ENCODE results near the gene CSH1.

CSH1 gene

GRCh38 chr17:63928966-63929695, 32.8 kb upstream of the CSH1 start:
- H3K4ac ChIP-seq (ENCODE audit: low read depth in 1 of 2, low read length in 2 of 2) = no peak overlapping the region
- no peak overlapping the region for H2BK120ac ChIP-seq (ENCODE audit: low read depth, low read length)
- no peak overlapping the region for H3K23ac ChIP-seq (ENCODE audit: low read length in 2 of 2)
- no peaks in the 10 kb centered on the region for H3K36me3 ChIP-seq (ENCODE audit: control insufficient read depth in 1 of 2, insufficient read depth in 2 of 2, low read depth in 1 of 2, low read length in 2 of 2)
- no peaks in the 10 kb centered on the region for H3K9me3 ChIP-seq (ENCODE audit: control insufficient read depth, low read length)
- no peak overlapping the region for H2BK15ac ChIP-seq (ENCODE audit: low read depth, poor library complexity, severe bottlenecking)
- no peak overlapping the region for H3K18ac ChIP-seq (ENCODE audit: low read depth in 1 of 2, low read length in 2 of 2)
- H3K4me1 ChIP-seq (ENCODE audit: control insufficient read depth, insufficient read depth, low read depth, low read length) = no peaks in the 10 kb centered on the region
- WGBS = 85% methylated on average over 10 of the region's 10 CpGs
- H3K27ac ChIP-seq (ENCODE audit: low read length, poor library complexity, severe bottlenecking) = no peak overlapping the region
- H2AFZ ChIP-seq (ENCODE audit: low read depth, low read length) = no peak overlapping the region
- H3K4me2 ChIP-seq (ENCODE audit: low read length, poor library complexity, severe bottlenecking) = no peak overlapping the region
- no peak overlapping the region for H3K4me3 ChIP-seq (ENCODE audit: insufficient read depth in 1 of 2, low read depth in 1 of 2, low read length in 2 of 2)
- no peak overlapping the region for H2BK5ac ChIP-seq (ENCODE audit: low read depth, low read length, poor library complexity, severe bottlenecking)
- no peak for DNase-seq
- H2AK5ac ChIP-seq (ENCODE audit: low read length, severe bottlenecking) = no peak overlapping the region
- H3K27me3 ChIP-seq (ENCODE audit: control insufficient read depth in 1 of 2, insufficient read depth in 1 of 2, low read length in 2 of 2) = peaks cover 3 to 37% of the 10 kb centered on the region in 2 experiments
- no peak overlapping the region for H3K9ac ChIP-seq (ENCODE audit: low read length)
- H3K14ac ChIP-seq (ENCODE audit: low read length in 2 of 2) = no peak overlapping the region
- H2BK12ac ChIP-seq (ENCODE audit: low read length in 2 of 2) = no peak overlapping the region
- H4K8ac ChIP-seq (ENCODE audit: low read length) = no peak overlapping the region
- no peak overlapping the region for H4K91ac ChIP-seq (ENCODE audit: low read length)
- no peaks in the 10 kb centered on the region for H3K79me1 ChIP-seq (replicated peaks; ENCODE audit: low read length, poor library complexity, severe bottlenecking)

GRCh38 chr17:63928172-63928666, 31.8 kb upstream of the CSH1 start:
- no peak overlapping the region for H3K18ac ChIP-seq (ENCODE audit: low read depth in 1 of 2, low read length in 2 of 2)
- H2AFZ ChIP-seq (ENCODE audit: low read depth, low read length) = no peak overlapping the region
- no peaks in the 10 kb centered on the region for H3K79me1 ChIP-seq (replicated peaks; ENCODE audit: low read length, poor library complexity, severe bottlenecking)
- no peak overlapping the region for H2BK12ac ChIP-seq (ENCODE audit: low read length in 2 of 2)
- no peak overlapping the region for H3K23ac ChIP-seq (ENCODE audit: low read length in 2 of 2)
- no peak overlapping the region for H3K14ac ChIP-seq (ENCODE audit: low read length in 2 of 2)
- 95% methylated on average over 10 of the region's 10 CpGs for WGBS
- H4K8ac ChIP-seq (ENCODE audit: low read length) = no peak overlapping the region
- H2AK5ac ChIP-seq (ENCODE audit: low read length, severe bottlenecking) = no peak overlapping the region
- no peak overlapping the region for H3K4ac ChIP-seq (ENCODE audit: low read depth in 1 of 2, low read length in 2 of 2)
- no peak overlapping the region for H4K91ac ChIP-seq (ENCODE audit: low read length)
- no peak overlapping the region for H2BK15ac ChIP-seq (ENCODE audit: low read depth, poor library complexity, severe bottlenecking)
- H3K27me3 ChIP-seq (ENCODE audit: control insufficient read depth in 1 of 2, insufficient read depth in 1 of 2, low read length in 2 of 2) = peaks cover 3 to 29% of the 10 kb centered on the region in 2 experiments
- H3K4me3 ChIP-seq (ENCODE audit: insufficient read depth in 1 of 2, low read depth in 1 of 2, low read length in 2 of 2) = no peak overlapping the region
- no peak overlapping the region for H2BK5ac ChIP-seq (ENCODE audit: low read depth, low read length, poor library complexity, severe bottlenecking)
- no peak overlapping the region for H2BK120ac ChIP-seq (ENCODE audit: low read depth, low read length)
- no peaks in the 10 kb centered on the region for H3K4me1 ChIP-seq (ENCODE audit: control insufficient read depth, insufficient read depth, low read depth, low read length)
- H3K4me2 ChIP-seq (ENCODE audit: low read length, poor library complexity, severe bottlenecking) = no peak overlapping the region
- H3K36me3 ChIP-seq (ENCODE audit: control insufficient read depth in 1 of 2, insufficient read depth in 2 of 2, low read depth in 1 of 2, low read length in 2 of 2) = no peaks in the 10 kb centered on the region
- no peak overlapping the region for H3K27ac ChIP-seq (ENCODE audit: low read length, poor library complexity, severe bottlenecking)
- H3K9ac ChIP-seq (ENCODE audit: low read length) = no peak overlapping the region
- no peaks in the 10 kb centered on the region for H3K9me3 ChIP-seq (ENCODE audit: control insufficient read depth, low read length)
- no peak for DNase-seq

- no peaks in the 10 kb centered on the region for H3K36me3 ChIP-seq (ENCODE audit: control insufficient read depth in 1 of 2, insufficient read depth in 2 of 2, low read depth in 1 of 2, low read length in 2 of 2)
- no peak overlapping the region for H2BK5ac ChIP-seq (ENCODE audit: low read depth, low read length, poor library complexity, severe bottlenecking)
- H3K79me1 ChIP-seq (replicated peaks; ENCODE audit: low read length, poor library complexity, severe bottlenecking) = no peaks in the 10 kb centered on the region
- H4K8ac ChIP-seq (ENCODE audit: low read length) = no peak overlapping the region
- H3K4me3 ChIP-seq (ENCODE audit: insufficient read depth in 1 of 2, low read depth in 1 of 2, low read length in 2 of 2) = no peak overlapping the region
- no peak overlapping the region for H2AK5ac ChIP-seq (ENCODE audit: low read length, severe bottlenecking)
- no peak overlapping the region for H2BK120ac ChIP-seq (ENCODE audit: low read depth, low read length)
- H2AFZ ChIP-seq (ENCODE audit: low read depth, low read length) = no peak overlapping the region
- no peak overlapping the region for H3K27ac ChIP-seq (ENCODE audit: low read length, poor library complexity, severe bottlenecking)
- peaks cover 3 to 23% of the 10 kb centered on the region in 2 experiments for H3K27me3 ChIP-seq (ENCODE audit: control insufficient read depth in 1 of 2, insufficient read depth in 1 of 2, low read length in 2 of 2)
- no peak overlapping the region for H2BK15ac ChIP-seq (ENCODE audit: low read depth, poor library complexity, severe bottlenecking)
- H3K4ac ChIP-seq (ENCODE audit: low read depth in 1 of 2, low read length in 2 of 2) = no peak overlapping the region
- WGBS = 60% methylated on average over 7 of the region's 8 CpGs
- no peak for DNase-seq
- H3K9me3 ChIP-seq (ENCODE audit: control insufficient read depth, low read length) = no peaks in the 10 kb centered on the region
- no peaks in the 10 kb centered on the region for H3K4me1 ChIP-seq (ENCODE audit: control insufficient read depth, insufficient read depth, low read depth, low read length)
- no peak overlapping the region for H3K14ac ChIP-seq (ENCODE audit: low read length in 2 of 2)
- H3K9ac ChIP-seq (ENCODE audit: low read length) = no peak overlapping the region
- no peak overlapping the region for H3K18ac ChIP-seq (ENCODE audit: low read depth in 1 of 2, low read length in 2 of 2)
- H3K4me2 ChIP-seq (ENCODE audit: low read length, poor library complexity, severe bottlenecking) = no peak overlapping the region
- H3K23ac ChIP-seq (ENCODE audit: low read length in 2 of 2) = no peak overlapping the region
- H4K91ac ChIP-seq (ENCODE audit: low read length) = no peak overlapping the region
- no peak overlapping the region for H2BK12ac ChIP-seq (ENCODE audit: low read length in 2 of 2)
Measured at GRCh38 chr17:63927464-63928171, 31.2 kb upstream of the CSH1 start.

- H3K27me3 ChIP-seq (ENCODE audit: control insufficient read depth in 1 of 2, insufficient read depth in 1 of 2, low read length in 2 of 2) = peaks cover 3 to 14% of the 10 kb centered on the region in 2 experiments
- H3K36me3 ChIP-seq (ENCODE audit: control insufficient read depth in 1 of 2, insufficient read depth in 2 of 2, low read depth in 1 of 2, low read length in 2 of 2) = no peaks in the 10 kb centered on the region
- no peak overlapping the region for H3K14ac ChIP-seq (ENCODE audit: low read length in 2 of 2)
- H3K23ac ChIP-seq (ENCODE audit: low read length in 2 of 2) = no peak overlapping the region
- no peak overlapping the region for H3K18ac ChIP-seq (ENCODE audit: low read depth in 1 of 2, low read length in 2 of 2)
- H3K9me3 ChIP-seq (ENCODE audit: control insufficient read depth, low read length) = no peaks in the 10 kb centered on the region
- H3K4me3 ChIP-seq (ENCODE audit: insufficient read depth in 1 of 2, low read depth in 1 of 2, low read length in 2 of 2) = no peak overlapping the region
- H4K91ac ChIP-seq (ENCODE audit: low read length) = no peak overlapping the region
- H3K9ac ChIP-seq (ENCODE audit: low read length) = no peak overlapping the region
- no peak overlapping the region for H4K8ac ChIP-seq (ENCODE audit: low read length)
- no peak overlapping the region for H2BK15ac ChIP-seq (ENCODE audit: low read depth, poor library complexity, severe bottlenecking)
- no peak overlapping the region for H2BK12ac ChIP-seq (ENCODE audit: low read length in 2 of 2)
- WGBS = 100% methylated on average over 1 of the region's 2 CpGs
- no peak overlapping the region for H2BK120ac ChIP-seq (ENCODE audit: low read depth, low read length)
- H3K4me2 ChIP-seq (ENCODE audit: low read length, poor library complexity, severe bottlenecking) = no peak overlapping the region
- H3K4ac ChIP-seq (ENCODE audit: low read depth in 1 of 2, low read length in 2 of 2) = no peak overlapping the region
- no peak overlapping the region for H2BK5ac ChIP-seq (ENCODE audit: low read depth, low read length, poor library complexity, severe bottlenecking)
- H3K79me1 ChIP-seq (replicated peaks; ENCODE audit: low read length, poor library complexity, severe bottlenecking) = no peaks in the 10 kb centered on the region
- no peak overlapping the region for H3K27ac ChIP-seq (ENCODE audit: low read length, poor library complexity, severe bottlenecking)
- H2AFZ ChIP-seq (ENCODE audit: low read depth, low read length) = no peak overlapping the region
- no peaks in the 10 kb centered on the region for H3K4me1 ChIP-seq (ENCODE audit: control insufficient read depth, insufficient read depth, low read depth, low read length)
- no peak for DNase-seq
- no peak overlapping the region for H2AK5ac ChIP-seq (ENCODE audit: low read length, severe bottlenecking)
Measured at GRCh38 chr17:63926164-63926563, 29.8 kb upstream of the CSH1 start.
